NCI-H526 treated with DMSO at 0.1 percent for 48 hours (cell line): ENCODE data around the gene SSR1.
"Not testable (repeated sequence)": the region's sequence is repeated elsewhere in the genome, so short reads cannot be mapped to it uniquely, and the experiment has no call there.

Experiments used
- DNase-seq: peaks from one replicate; lab custom pipeline; 2025; lab: John Stamatoyannopoulos, UW

SSR1 gene

GRCh38 chr6:7317538-7317937, 4.5 kb upstream of the SSR1 start:
- DNase-seq: no peak

- no peak for DNase-seq
Observed at GRCh38 chr6:7316658-7317533, 3.9 kb upstream of the SSR1 start.

GRCh38 chr6:7315948-7316365, 3.0 kb upstream of the SSR1 start:
- no peak for DNase-seq

- not testable (repeated sequence) for DNase-seq
Observed at GRCh38 chr6:7315087-7315947, 2.3 kb upstream of the SSR1 start.

- no peak for DNase-seq
Observed at GRCh38 chr6:7314414-7314813, 1.4 kb upstream of the SSR1 start.

- DNase-seq: no peak
Observed at GRCh38 chr6:7313505-7314165, 636 bp upstream of the SSR1 start.

- no peak for DNase-seq
Observed at GRCh38 chr6:7311917-7312615, 933 bp downstream of the SSR1 start.

GRCh38 chr6:7311176-7311575, 1.8 kb downstream of the SSR1 start:
- DNase-seq: no peak

GRCh38 chr6:7309050-7309449, 3.9 kb downstream of the SSR1 start:
- DNase-seq: no peak

- no peak for DNase-seq
Observed at GRCh38 chr6:7307533-7307932, 5.5 kb downstream of the SSR1 start.

GRCh38 chr6:7304821-7305220, 8.2 kb downstream of the SSR1 start:
- no peak for DNase-seq

GRCh38 chr6:7301702-7302101, 11.3 kb downstream of the SSR1 start:
- no peak for DNase-seq

- DNase-seq: no peak
Observed at GRCh38 chr6:7300926-7301325, 12.1 kb downstream of the SSR1 start.

- no peak for DNase-seq
Observed at GRCh38 chr6:7298113-7298512, 14.9 kb downstream of the SSR1 start.

GRCh38 chr6:7296602-7297001, 16.4 kb downstream of the SSR1 start:
- no peak for DNase-seq

GRCh38 chr6:7295916-7296315, 17.1 kb downstream of the SSR1 start:
- no peak for DNase-seq

GRCh38 chr6:7292596-7293255, 20.3 kb downstream of the SSR1 start:
- DNase-seq: no peak

GRCh38 chr6:7290079-7290478, 22.9 kb downstream of the SSR1 start:
- no peak for DNase-seq

GRCh38 chr6:7285416-7285815, 27.6 kb downstream of the SSR1 start:
- no peak for DNase-seq

- no peak for DNase-seq
Observed at GRCh38 chr6:7283676-7284075, 29.3 kb downstream of the SSR1 start.
